Measurements from ENCODE around the gene ADRA2A.

ADRA2A gene

GRCh38 chr10:111083222-111084095 lies 6.6 kb downstream of the ADRA2A start:
- DNase-seq: no peak

- DNase-seq: no peak
These were observed 7.8 kb downstream of the ADRA2A start for GRCh38 chr10:111084366-111085255.

GRCh38 chr10:111085690-111086353 lies 9.0 kb downstream of the ADRA2A start:
- DNase-seq: no peak

GRCh38 chr10:111086574-111086973 lies 9.7 kb downstream of the ADRA2A start:
- no peak for DNase-seq

GRCh38 chr10:111087331-111087756 lies 10.5 kb downstream of the ADRA2A start:
- DNase-seq: no peak

- DNase-seq: no peak
These were observed 11.2 kb downstream of the ADRA2A start for GRCh38 chr10:111087968-111088505.

GRCh38 chr10:111089293-111089692 lies 12.5 kb downstream of the ADRA2A start:
- no peak for DNase-seq

- DNase-seq: no peak
These were observed 15.0 kb downstream of the ADRA2A start for GRCh38 chr10:111091833-111092232.

GRCh38 chr10:111093741-111094380 lies 17.0 kb downstream of the ADRA2A start:
- DNase-seq: no peak

GRCh38 chr10:111098679-111099437 lies 22.0 kb downstream of the ADRA2A start:
- DNase-seq: no peak

GRCh38 chr10:111100198-111100597 lies 23.4 kb downstream of the ADRA2A start:
- DNase-seq: no peak

- no peak for DNase-seq
These were observed 25.0 kb downstream of the ADRA2A start for GRCh38 chr10:111101796-111102195.

GRCh38 chr10:111102359-111102837 lies 25.6 kb downstream of the ADRA2A start:
- no peak for DNase-seq

- no peak for DNase-seq
These were observed 26.5 kb downstream of the ADRA2A start for GRCh38 chr10:111103196-111103840.

GRCh38 chr10:111104811-111105210 lies 28.0 kb downstream of the ADRA2A start:
- DNase-seq: no peak

GRCh38 chr10:111106081-111106480 lies 29.3 kb downstream of the ADRA2A start:
- DNase-seq: no peak

- no peak for DNase-seq
These were observed 30.2 kb downstream of the ADRA2A start for GRCh38 chr10:111107023-111107422.

GRCh38 chr10:111107846-111108245 lies 31.0 kb downstream of the ADRA2A start:
- no peak for DNase-seq

- no peak for DNase-seq
These were observed 31.6 kb downstream of the ADRA2A start for GRCh38 chr10:111108441-111108840.

GRCh38 chr10:111109501-111110242 lies 32.8 kb downstream of the ADRA2A start:
- DNase-seq: no peak
